Aorta (tissue), 5 donors: ENCODE data around the gene SIK2. TPM values are rescaled to one million over a fixed set of nuclear protein-coding genes. Genes with fewer than 3 reads are reported as not detected.

Experiments
- ATAC-seq: fragments of 200-7000 bp; cut with Tn5 transposase; one replicate; pipeline ENCODE4 v1.9.1; 2022; ENCODE audit warnings: moderate library complexity; ENCODE audit not compliant: low FRiP score
- DNase-seq, 2 donors: peaks; one replicate each; pipeline ENCODE4 v3.0.0-alpha.2; 2020
- H3K27ac ChIP-seq, 2 donors: one replicate each; pipeline ENCODE4 v1.5.1; 2013; ENCODE audit warnings: low read length in 2 of 2, mild to moderate bottlenecking in 2 of 2, moderate library complexity in 2 of 2, control low read depth in 1 of 2, inconsistent platforms in 1 of 2, low read depth in 1 of 2
- H3K27me3 ChIP-seq, 2 donors: one replicate each; pipeline ENCODE4 v1.6.1; 2013; ENCODE audit warnings: control low read depth in 1 of 2, low read length in 1 of 2, mild to moderate bottlenecking in 1 of 2, moderate library complexity in 1 of 2; ENCODE audit not compliant: insufficient read depth in 2 of 2, control insufficient read depth in 1 of 2
- H3K36me3 ChIP-seq, 2 donors: one replicate each; pipeline ENCODE4 v1.6.1; 2013; ENCODE audit warnings: control low read depth in 1 of 2, low read length in 1 of 2, mild to moderate bottlenecking in 1 of 2; ENCODE audit not compliant: insufficient read depth in 2 of 2, control insufficient read depth in 1 of 2
- H3K4me1 ChIP-seq, 2 donors: one replicate each; pipeline ENCODE4 v1.6.1; 2013; ENCODE audit warnings: low read length in 2 of 2, control low read depth in 1 of 2, mild to moderate bottlenecking in 1 of 2, moderate library complexity in 1 of 2; ENCODE audit not compliant: insufficient read depth in 2 of 2, control insufficient read depth in 1 of 2
- H3K4me3 ChIP-seq, 2 donors: one replicate each; pipeline ENCODE4 v1.5.1; 2013; ENCODE audit warnings: low read length in 2 of 2, control low read depth in 1 of 2, mild to moderate bottlenecking in 1 of 2
- H3K9me3 ChIP-seq: one replicate; pipeline ENCODE4 v1.6.1; 2013; ENCODE audit warnings: mild to moderate bottlenecking, low read length; ENCODE audit not compliant: control insufficient read depth
- WGBS, 2 donors: extraction: QIAGEN DNeasy Blood & Tissue Kit; methylation state at CpG; one replicate each; pipeline ENCODE4 v1.1.7; 2013; 5-methylcytosine and 5-hydroxymethylcytosine counted together
- intact Hi-C, 2 donors: fragments of 100-400 bp; cut with DNase I; formaldehyde crosslinking; loops; one replicate each; pipeline versions ENCODE4 v1.14.2 to v1.15.0; 2022
- polyA plus RNA-seq, 2 donors: library from polyadenylated mRNA; stranded (reverse); fragments of 200-250 nt; gene quantifications; one replicate each; pipeline ENCODE4 v1.2.3, GENCODE V29; 2013
- total RNA-seq, 2 donors: library from RNA; stranded (reverse); fragmentation: NEBNext Ultra II Directional; extraction: Animal tissue kit (Norgen Biotek cat#: 25700); gene quantifications; one replicate each; pipeline ENCODE4 v1.2.1, GENCODE V29; 2021
- donor health status: healthy with polysubstance abuse.
- donor health status: Bipolar disorder and iron deficiency.
- donor health status: DM: no; HTN: no; CAD: no.
- donor health status: DM: no; HTN: no; CAD: no.
- donor health status: DM: yes; HTN: yes; CAD: no.

The SIK2 gene
- total and polyA plus RNA-seq, 4 donors = 3.5 to 21.9 (median 10.8) TPM

DNA sequence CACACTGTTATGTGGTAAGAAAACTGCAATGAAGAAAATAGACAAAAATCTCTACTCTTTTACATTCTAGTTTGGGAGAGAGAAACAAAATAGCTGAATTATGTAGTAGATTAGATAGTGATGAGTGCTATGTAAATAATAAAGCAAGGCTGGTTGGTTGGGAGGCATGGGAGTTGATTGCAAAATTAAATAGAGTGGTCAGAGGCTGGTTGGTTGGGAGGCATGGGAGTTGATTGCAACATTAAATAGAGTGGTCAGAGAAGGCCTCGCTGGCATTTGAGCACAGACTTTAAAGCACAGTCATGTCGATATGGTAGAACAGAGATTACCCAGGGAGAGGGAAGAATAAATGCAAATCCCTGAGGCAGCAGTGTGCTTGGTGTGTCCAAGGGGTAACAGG, 22.4 kb downstream of the SIK2 start:
- Histone ChIP-seq H3K27ac (no peak overlapping the region), H3K4me1 (no peaks in the 10 kb centered on the region), H3K4me3 (no peak overlapping the region), H3K36me3 (no peaks in the 10 kb centered on the region), H3K9me3 (no peaks in the 10 kb centered on the region), H3K27me3 (no peaks in the 10 kb centered on the region)
- intact Hi-C loops = no loop called here
- DNase-seq (no peak), ATAC-seq (no peak)
- WGBS, 2 donors = 94 to 100% methylated on average over 2 of the region's 2 CpGs

- H3K4me1 ChIP-seq = peaks cover 0 to 2% of the 10 kb centered on the region in 2 donors
- DNase-seq (no peak), ATAC-seq (no peak)
- intact Hi-C loops = no loop called here
- no peaks in the 10 kb centered on the region for H3K9me3 ChIP-seq
- no peak overlapping the region for H3K4me3 ChIP-seq
- no peaks in the 10 kb centered on the region for H3K27me3 ChIP-seq
- WGBS, 2 donors = 96 to 97% methylated on average over 1 of the region's 1 CpG
- H3K36me3 ChIP-seq = no peaks in the 10 kb centered on the region
- H3K27ac ChIP-seq = no peak overlapping the region
These were observed 25.3 kb downstream of the SIK2 start for GRCh38 chr11:111627591-111627990.

DNA sequence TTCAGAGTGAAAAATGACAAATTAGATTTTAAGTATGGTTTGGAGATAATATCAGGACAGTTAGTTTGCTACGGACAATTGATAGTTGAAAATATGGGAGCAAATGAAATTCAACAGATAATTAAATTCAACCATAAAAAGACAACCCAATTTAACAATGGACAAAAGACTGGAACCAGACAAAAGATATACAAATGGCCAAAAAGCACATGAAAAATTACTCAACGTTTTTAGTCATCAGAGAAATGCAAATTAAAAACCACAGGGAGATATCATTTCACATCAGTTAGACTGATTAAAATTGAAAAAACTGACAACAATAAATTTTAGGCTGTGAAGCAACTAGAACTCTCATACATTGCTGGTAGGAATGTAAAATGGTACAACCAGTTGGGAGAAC, 27.2 kb downstream of the SIK2 start:
- no peaks in the 10 kb centered on the region for H3K27me3 ChIP-seq
- 92 to 97% methylated on average over 2 of the region's 2 CpGs for WGBS, 2 donors
- no peaks in the 10 kb centered on the region for H3K9me3 ChIP-seq
- peaks cover 0 to 4% of the 10 kb centered on the region in 2 donors for H3K4me1 ChIP-seq
- no peak for DNase-seq
- H3K36me3 ChIP-seq = no peaks in the 10 kb centered on the region
- ATAC-seq = no peak
- no peak overlapping the region for H3K4me3 ChIP-seq
- no peak overlapping the region for H3K27ac ChIP-seq
- intact Hi-C loops = no loop called here

- no peak for ATAC-seq
- Histone ChIP-seq H3K27ac (peak overlapping the region in 1 of 2 donors; percentile 17), H3K27me3 (no peaks in the 10 kb centered on the region), H3K4me1 (peaks cover 0 to 4% of the 10 kb centered on the region in 2 donors), H3K9me3 (no peaks in the 10 kb centered on the region), H3K36me3 (no peaks in the 10 kb centered on the region), H3K4me3 (no peak overlapping the region)
- no peak for DNase-seq
- intact Hi-C loops = no loop called here
These were observed 28.9 kb downstream of the SIK2 start for GRCh38 chr11:111631024-111631665.

- no peak overlapping the region for H3K4me3 ChIP-seq
- WGBS, 2 donors = 67 to 82% methylated on average over 3 of the region's 3 CpGs
- DNase-seq (no peak), ATAC-seq (no peak)
- no peaks in the 10 kb centered on the region for H3K36me3 ChIP-seq
- intact Hi-C loops = no loop called here
- no peaks in the 10 kb centered on the region for H3K27me3 ChIP-seq
- peaks cover 0 to 4% of the 10 kb centered on the region in 2 donors for H3K4me1 ChIP-seq
- peak overlapping the region in 1 of 2 donors; percentile 33 for H3K27ac ChIP-seq
- no peaks in the 10 kb centered on the region for H3K9me3 ChIP-seq
These were observed 29.4 kb downstream of the SIK2 start for GRCh38 chr11:111631666-111632039.

- H3K4me1 ChIP-seq = peaks cover 0 to 4% of the 10 kb centered on the region in 2 donors
These were observed 30.4 kb downstream of the SIK2 start for GRCh38 chr11:111632516-111633220.

GRCh38 chr11:111633248-111633647, 31.0 kb downstream of the SIK2 start:
- DNase-seq (no peak), ATAC-seq (no peak)
- peaks cover 0 to 4% of the 10 kb centered on the region in 2 donors for H3K4me1 ChIP-seq
- no peaks in the 10 kb centered on the region for H3K36me3 ChIP-seq
- H3K27me3 ChIP-seq = no peaks in the 10 kb centered on the region
- intact Hi-C loops = no loop called here
- no peak overlapping the region for H3K4me3 ChIP-seq
- 91 to 93% methylated on average over 3 of the region's 3 CpGs for WGBS, 2 donors
- H3K9me3 ChIP-seq = no peaks in the 10 kb centered on the region
- no peak overlapping the region for H3K27ac ChIP-seq

More at GRCh38 chr11:111632516-111633220, 30.4 kb downstream of the SIK2 start:
- Histone ChIP-seq H3K27ac (no peak overlapping the region), H3K36me3 (no peaks in the 10 kb centered on the region), H3K4me3 (no peak overlapping the region), H3K27me3 (no peaks in the 10 kb centered on the region), H3K9me3 (no peaks in the 10 kb centered on the region)
- DNase-seq = no peak
- no peak for ATAC-seq
- 92 to 94% methylated on average over 4 of the region's 4 CpGs for WGBS, 2 donors
- intact Hi-C loops = no loop called here

DNA sequence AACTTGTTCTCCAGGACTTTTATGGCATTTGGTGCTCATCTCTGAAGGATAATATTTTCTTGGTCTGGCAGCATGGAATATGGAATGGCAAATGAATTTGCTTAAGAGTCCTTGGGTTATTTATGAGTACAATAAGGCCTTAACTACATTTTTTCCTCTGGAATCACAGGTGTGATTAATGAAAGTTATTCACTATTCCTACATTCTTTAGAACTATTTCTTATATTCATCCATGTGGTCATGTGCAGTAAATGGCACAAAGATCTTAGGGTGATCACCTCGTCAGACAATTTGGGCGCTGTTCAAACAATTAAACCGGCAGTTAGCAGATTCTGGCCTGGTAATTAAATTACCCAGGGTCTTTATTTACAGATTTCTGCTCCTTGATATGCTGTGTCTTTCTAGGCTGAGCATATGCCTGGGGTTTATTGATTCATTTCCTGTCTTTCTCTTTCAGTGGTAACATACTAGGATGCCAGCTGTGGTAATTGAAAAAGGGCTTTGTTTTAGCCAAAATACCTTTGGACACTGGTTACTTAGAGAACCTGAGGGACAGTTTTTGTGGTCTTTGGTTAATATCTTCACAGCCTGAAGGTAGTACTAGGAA, 31.6 kb downstream of the SIK2 start:
- Histone ChIP-seq H3K4me3 (no peak overlapping the region), H3K27ac (no peak overlapping the region), H3K27me3 (no peaks in the 10 kb centered on the region), H3K4me1 (peaks cover 0 to 4% of the 10 kb centered on the region in 2 donors), H3K9me3 (no peaks in the 10 kb centered on the region), H3K36me3 (no peaks in the 10 kb centered on the region)
- DNase-seq (no peak), ATAC-seq (no peak)
- WGBS, 2 donors = 58 to 84% methylated on average over 3 of the region's 3 CpGs
- intact Hi-C loops = no loop called here
